Glutamatergic neuron (in vitro differentiated cells): ENCODE measurements around the gene PEX11B. TPM values are rescaled to one million over a fixed set of nuclear protein-coding genes. Genes with fewer than 3 reads are reported as not detected.
A peak's percentile ranks its signal among the peaks of the same experiment; 100 is the strongest.

Source experiments
- DNase-seq: peaks from one replicate; pipeline ENCODE4 v3.0.0; 2022
- H3K27ac Mint-ChIP-seq: one replicate; pipeline ENCODE4 v1.8.0; 2020; ENCODE audit warnings: mild to moderate bottlenecking, mixed read lengths, inconsistent platforms; ENCODE audit not compliant: unreplicated experiment
- H3K27me3 Mint-ChIP-seq: one replicate; pipeline ENCODE4 v1.8.0; 2020; ENCODE audit warnings: mild to moderate bottlenecking, moderate library complexity, mixed read lengths, inconsistent platforms; ENCODE audit not compliant: unreplicated experiment
- H3K36me3 Mint-ChIP-seq: one replicate; pipeline ENCODE4 v1.8.0; 2020; ENCODE audit warnings: mild to moderate bottlenecking, mixed read lengths, inconsistent platforms; ENCODE audit not compliant: unreplicated experiment
- H3K4me1 Mint-ChIP-seq: one replicate; pipeline ENCODE4 v1.8.0; 2020; ENCODE audit warnings: mild to moderate bottlenecking, low read depth, mixed read lengths, inconsistent platforms; ENCODE audit not compliant: unreplicated experiment
- H3K4me3 Mint-ChIP-seq: one replicate; pipeline ENCODE4 v1.8.0; 2020; ENCODE audit warnings: mild to moderate bottlenecking, mixed read lengths, inconsistent platforms; ENCODE audit not compliant: unreplicated experiment
- H3K9me3 Mint-ChIP-seq: one replicate; pipeline ENCODE4 v1.8.0; 2020; ENCODE audit warnings: mild to moderate bottlenecking, moderate library complexity, mixed read lengths, inconsistent platforms; ENCODE audit not compliant: unreplicated experiment
- total RNA-seq: library from RNA; stranded (reverse); fragmentation: NEBNext Ultra II Directional; extraction: Animal tissue kit (Norgen Biotek cat#: 25700); gene quantifications from one replicate; pipeline ENCODE4 v1.2.1, GENCODE V29; 2021; ENCODE audit not compliant: unreplicated experiment
- TF ChIP-seq, protein P1 (sequence below): fragments of 200-600 bp; sonication (generic); IDR thresholded peaks from one replicate; pipeline ENCODE4 v1.5.0; 2021; ENCODE audit not compliant: partially characterized antibody, unreplicated experiment

The PEX11B gene
- total RNA-seq, 1 donor from 2014 or later = 24.7 TPM

DNA sequence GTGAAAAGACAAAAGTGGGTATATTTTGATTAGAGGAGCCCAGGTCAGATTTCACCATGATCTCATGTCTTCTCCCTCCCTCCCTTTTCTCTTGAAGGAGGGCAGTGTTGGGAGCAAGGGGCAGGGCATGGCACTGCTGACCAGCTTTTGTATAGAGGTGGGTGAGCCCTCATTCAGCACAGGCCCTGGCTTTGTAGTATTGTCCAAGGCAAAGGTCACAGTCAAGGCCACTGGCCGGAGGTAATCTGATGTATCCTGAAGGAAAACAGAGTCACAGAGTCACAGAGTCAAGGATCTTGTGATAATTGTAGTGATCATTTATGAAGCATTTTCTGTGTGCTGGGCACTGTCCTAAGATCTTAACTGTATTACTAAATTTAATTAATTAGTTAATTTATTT, 20.5 kb downstream of the PEX11B start:
- DNase-seq = no peak
- Mint-ChIP-seq H3K36me3 (no peaks in the 10 kb centered on the region), H3K9me3 (no peaks in the 10 kb centered on the region), H3K27ac (no peak overlapping the region), H3K4me3 (no peak overlapping the region), H3K4me1 (no peaks in the 10 kb centered on the region), H3K27me3 (peaks cover 8% of the 10 kb centered on the region)
- TF ChIP-seq, protein P1, sequence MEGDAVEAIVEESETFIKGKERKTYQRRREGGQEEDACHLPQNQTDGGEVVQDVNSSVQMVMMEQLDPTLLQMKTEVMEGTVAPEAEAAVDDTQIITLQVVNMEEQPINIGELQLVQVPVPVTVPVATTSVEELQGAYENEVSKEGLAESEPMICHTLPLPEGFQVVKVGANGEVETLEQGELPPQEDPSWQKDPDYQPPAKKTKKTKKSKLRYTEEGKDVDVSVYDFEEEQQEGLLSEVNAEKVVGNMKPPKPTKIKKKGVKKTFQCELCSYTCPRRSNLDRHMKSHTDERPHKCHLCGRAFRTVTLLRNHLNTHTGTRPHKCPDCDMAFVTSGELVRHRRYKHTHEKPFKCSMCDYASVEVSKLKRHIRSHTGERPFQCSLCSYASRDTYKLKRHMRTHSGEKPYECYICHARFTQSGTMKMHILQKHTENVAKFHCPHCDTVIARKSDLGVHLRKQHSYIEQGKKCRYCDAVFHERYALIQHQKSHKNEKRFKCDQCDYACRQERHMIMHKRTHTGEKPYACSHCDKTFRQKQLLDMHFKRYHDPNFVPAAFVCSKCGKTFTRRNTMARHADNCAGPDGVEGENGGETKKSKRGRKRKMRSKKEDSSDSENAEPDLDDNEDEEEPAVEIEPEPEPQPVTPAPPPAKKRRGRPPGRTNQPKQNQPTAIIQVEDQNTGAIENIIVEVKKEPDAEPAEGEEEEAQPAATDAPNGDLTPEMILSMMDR = no peak

DNA sequence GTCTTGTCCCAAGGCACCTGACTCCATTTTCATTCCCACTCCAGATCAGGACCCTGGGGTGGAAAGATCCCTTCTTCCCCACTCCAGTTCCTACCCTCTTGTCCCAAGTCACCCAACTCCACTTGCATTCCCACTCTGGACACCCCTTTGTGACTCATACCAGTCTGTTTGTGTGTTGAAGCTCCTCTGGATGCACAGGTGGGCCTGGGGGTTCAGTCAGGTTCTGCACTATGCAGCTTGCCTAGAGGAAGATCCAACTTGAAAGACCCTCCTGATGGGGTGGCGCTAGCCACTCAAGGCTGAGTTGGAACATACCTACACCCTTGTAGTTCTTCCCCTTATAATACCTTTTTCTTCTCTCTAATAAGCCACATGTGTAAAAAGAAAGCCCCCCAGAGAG, 23.0 kb downstream of the PEX11B start:
- no peak for DNase-seq
- Mint-ChIP-seq H3K36me3 (no peaks in the 10 kb centered on the region), H3K27ac (no peak overlapping the region), H3K4me3 (no peak overlapping the region), H3K9me3 (no peaks in the 10 kb centered on the region), H3K27me3 (peaks cover 4% of the 10 kb centered on the region), H3K4me1 (peaks cover 4% of the 10 kb centered on the region)
- TF ChIP-seq, protein P1 = no peak

DNA sequence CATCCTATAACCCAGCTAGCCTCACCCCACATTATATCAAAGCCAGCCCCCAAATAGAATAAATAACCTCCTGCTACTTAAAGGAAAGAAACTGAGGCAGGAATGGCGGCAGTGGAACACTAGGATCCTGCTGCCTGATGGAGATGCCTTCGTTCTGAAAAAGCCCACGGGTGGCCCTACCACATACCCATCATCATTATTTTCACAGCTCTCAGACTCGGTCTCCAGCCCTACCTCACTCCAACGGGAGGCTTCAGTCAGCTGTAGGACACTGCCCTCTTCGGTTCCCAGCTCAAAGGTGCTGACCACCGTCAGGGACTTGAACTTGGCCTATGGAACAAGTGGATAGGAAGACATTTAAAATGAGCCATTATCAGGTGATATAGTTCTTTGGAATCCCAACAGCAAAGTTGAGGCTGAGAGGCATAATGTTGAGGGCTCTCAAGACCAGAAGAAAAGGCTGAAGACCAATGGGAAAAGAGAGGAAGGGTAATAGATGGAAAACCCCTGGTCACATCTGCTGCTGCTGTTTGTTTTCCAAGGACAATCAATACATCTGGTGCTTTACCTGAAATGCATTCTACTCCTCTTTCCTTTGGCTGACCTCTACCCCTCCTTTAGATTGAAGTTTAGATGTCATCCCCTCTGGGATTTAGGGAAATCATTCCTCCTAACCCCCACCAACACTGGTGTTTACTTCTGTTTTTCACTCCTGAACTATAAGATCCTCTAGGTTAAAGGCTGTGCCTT, 25.0 kb downstream of the PEX11B start:
- TF ChIP-seq, protein P1 = no peak
- Mint-ChIP-seq H3K27me3 (peaks cover 6% of the 10 kb centered on the region), H3K9me3 (no peaks in the 10 kb centered on the region), H3K27ac (no peak overlapping the region), H3K4me3 (no peak overlapping the region), H3K4me1 (peaks cover 4% of the 10 kb centered on the region), H3K36me3 (no peaks in the 10 kb centered on the region)
- no peak for DNase-seq

DNA sequence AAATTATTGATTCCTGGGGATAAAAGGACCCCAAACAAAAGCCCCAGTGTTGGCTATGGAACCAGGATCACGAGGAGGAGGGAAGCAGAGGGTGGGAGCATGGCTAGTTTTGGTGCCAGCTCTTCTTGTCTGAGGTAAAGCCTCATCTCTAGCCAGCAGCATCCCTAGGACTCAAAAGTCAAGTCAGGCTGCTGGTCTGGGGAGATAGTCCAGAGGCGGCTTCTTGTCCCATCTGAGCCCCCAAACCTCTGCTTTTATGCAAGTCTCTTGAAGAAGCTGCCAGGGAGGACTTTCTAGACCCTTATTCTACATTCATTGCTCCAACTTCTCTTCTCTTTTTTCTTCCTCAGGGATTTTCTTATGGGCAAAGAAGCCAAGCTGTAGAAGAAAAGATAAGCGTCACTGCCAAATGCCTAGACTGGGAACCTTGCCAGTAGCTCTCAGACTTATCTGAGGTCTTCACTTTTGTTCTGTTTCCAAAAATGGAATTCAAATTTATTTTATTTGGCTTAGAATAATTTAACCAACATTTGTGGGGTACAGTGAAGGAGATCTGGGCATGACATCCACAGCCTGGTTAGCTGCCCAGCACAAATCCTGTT, 25.9 kb downstream of the PEX11B start:
- no peak for DNase-seq
- Mint-ChIP-seq H3K27ac (peak overlapping the region; percentile 79), H3K9me3 (no peaks in the 10 kb centered on the region)

More for the DNA sequence above, 25.9 kb downstream of the PEX11B start:
- Mint-ChIP-seq H3K4me1 (peaks cover 4% of the 10 kb centered on the region), H3K27me3 (peaks cover 6% of the 10 kb centered on the region), H3K36me3 (no peaks in the 10 kb centered on the region), H3K4me3 (no peak overlapping the region)
- TF ChIP-seq, protein P1 = no peak
